MM.1S (cell line): ENCODE data around the gene EPHA10.

Experiments used
- EZH2phosphoT487 ChIP-seq: fragments of 300-600 bp; sonication (generic); IDR thresholded peaks from 2 replicates; pipeline ENCODE4 v1.6.1; 2018; ENCODE audit warnings: antibody characterized with exemption, low read length
- TF ChIP-seq, protein P1 (sequence below): fragments of 300-600 bp; sonication (generic); IDR thresholded peaks from 2 replicates; pipeline ENCODE4 v1.5.1; 2016; ENCODE audit warnings: antibody characterized with exemption, low read length, mixed read lengths

DNA sequence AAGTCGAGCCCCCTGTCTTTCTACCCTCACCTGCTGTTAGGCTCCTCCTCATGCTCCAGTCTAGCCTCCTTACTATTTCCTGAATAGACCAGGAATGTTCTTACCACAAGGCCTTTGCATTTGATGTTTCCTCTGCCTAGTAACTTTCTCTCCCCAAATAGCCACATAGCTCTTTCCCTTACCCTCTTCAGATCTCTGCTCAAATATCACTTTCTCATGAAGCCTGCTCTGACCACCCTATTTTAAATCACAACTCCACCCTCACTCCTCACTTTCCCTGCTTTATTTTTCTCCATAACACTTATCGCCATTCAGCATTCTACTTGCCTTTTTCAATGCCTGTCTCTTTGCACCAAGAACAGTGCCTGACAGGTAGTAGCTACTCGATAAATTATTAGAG is 79.2 kb downstream of the EPHA10 start:
- TF ChIP-seq, protein P1, sequence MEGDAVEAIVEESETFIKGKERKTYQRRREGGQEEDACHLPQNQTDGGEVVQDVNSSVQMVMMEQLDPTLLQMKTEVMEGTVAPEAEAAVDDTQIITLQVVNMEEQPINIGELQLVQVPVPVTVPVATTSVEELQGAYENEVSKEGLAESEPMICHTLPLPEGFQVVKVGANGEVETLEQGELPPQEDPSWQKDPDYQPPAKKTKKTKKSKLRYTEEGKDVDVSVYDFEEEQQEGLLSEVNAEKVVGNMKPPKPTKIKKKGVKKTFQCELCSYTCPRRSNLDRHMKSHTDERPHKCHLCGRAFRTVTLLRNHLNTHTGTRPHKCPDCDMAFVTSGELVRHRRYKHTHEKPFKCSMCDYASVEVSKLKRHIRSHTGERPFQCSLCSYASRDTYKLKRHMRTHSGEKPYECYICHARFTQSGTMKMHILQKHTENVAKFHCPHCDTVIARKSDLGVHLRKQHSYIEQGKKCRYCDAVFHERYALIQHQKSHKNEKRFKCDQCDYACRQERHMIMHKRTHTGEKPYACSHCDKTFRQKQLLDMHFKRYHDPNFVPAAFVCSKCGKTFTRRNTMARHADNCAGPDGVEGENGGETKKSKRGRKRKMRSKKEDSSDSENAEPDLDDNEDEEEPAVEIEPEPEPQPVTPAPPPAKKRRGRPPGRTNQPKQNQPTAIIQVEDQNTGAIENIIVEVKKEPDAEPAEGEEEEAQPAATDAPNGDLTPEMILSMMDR, result no peak
- TF ChIP-seq EZH2phosphoT487, result no peak
